BJ (cell line): Measurements from ENCODE around the gene SBNO2. TPM values are rescaled to one million over a fixed set of nuclear protein-coding genes. Genes with fewer than 3 reads are reported as not detected.

ENCODE experiments used
- CTCF ChIA-PET: fragments of 350-600 bp; formaldehyde crosslinking; extraction: SDS; loops from one replicate; lab custom pipeline; 2021; ENCODE audit warnings: antibody characterized with exemption, inconsistent platforms; lab: Yijun Ruan, JAX
- POLR2A ChIA-PET: fragments of 300-600 bp; sonication (Branson Sonifier 250); formaldehyde crosslinking; extraction: SDS; loops from one replicate; lab custom pipeline; 2021; ENCODE audit warnings: antibody characterized with exemption; lab: Charles Lee
- DNase-seq: peaks from one replicate; pipeline ENCODE4 v3.0.0-alpha.2; 2011; ENCODE audit warnings: low read depth
- H3K27me3 ChIP-seq: 2 replicates; pipeline ENCODE4 v1.6.0; 2011; ENCODE audit warnings: low read length; ENCODE audit not compliant: control insufficient read depth, insufficient read depth
- H3K36me3 ChIP-seq: 2 replicates; pipeline ENCODE4 v1.5.1; 2011; ENCODE audit warnings: low read length; ENCODE audit not compliant: control insufficient read depth, insufficient read depth
- H3K4me3 ChIP-seq: 2 replicates; pipeline ENCODE4 v1.5.1; 2011; ENCODE audit warnings: low read depth, mild to moderate bottlenecking, control low read depth, low read length
- polyA plus RNA-seq: library from polyadenylated mRNA; depleted of rRNA; stranded (reverse); fragments of >200 nt; gene quantifications from 2 replicates; pipeline ENCODE4 v1.2.3, GENCODE V29; 2011
- TF ChIP-seq, protein P1 (sequence below): IDR thresholded peaks from 2 replicates; pipeline ENCODE4 v1.5.1; 2011; ENCODE audit warnings: low read depth, mild to moderate bottlenecking, control low read depth, inconsistent platforms, low read length, moderate library complexity; ENCODE audit not compliant: insufficient read depth

Gene SBNO2
- polyA plus RNA-seq, 1 experiment = 26.1 TPM

DNA sequence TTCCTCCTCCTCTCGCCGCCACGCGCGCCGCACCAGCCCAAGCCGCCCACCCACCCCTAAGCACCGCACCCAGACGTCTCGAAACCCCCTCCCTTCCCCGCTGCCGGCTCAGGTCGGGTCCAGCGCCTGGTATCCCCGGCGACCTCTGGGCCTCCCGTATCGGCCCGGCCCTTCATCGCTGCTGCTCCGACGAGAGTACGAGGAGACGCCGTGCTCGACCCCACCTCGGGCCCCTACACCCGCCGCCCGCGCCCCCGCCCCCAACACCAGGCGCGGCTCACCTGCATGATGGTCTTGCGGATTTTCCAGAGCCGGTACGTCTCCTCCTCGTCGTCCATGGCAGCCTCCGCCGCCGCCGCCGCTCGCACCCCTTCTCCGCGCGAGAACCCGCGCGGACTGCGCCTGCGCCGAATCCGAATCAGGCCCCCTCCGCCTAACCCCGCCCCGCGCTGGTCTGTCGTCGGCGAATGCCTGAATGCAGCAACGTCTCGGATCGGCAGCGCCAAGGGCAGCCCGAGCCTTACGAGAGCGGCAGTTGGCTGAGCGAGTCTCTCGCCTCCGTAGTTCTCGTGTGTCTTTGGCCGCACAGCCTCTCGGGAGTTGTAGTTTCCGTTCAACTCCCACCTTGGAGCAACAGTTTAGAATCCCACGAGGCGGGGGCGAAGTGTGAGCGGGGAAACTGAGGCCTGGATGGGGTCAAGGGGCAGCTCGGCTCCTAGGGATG, 78.9 kb downstream of the SBNO2 start, which contains the start of gene POLR2E:
POLR2E (minus strand) TSS at position 398 of the 724 bp plus-strand sequence; CDS start at position 338, 60 bp downstream.
- Histone ChIP-seq H3K36me3 (peaks cover 15% of the 10 kb centered on the region), H3K27me3 (no peaks in the 10 kb centered on the region), H3K4me3 (peak within 1 kb of the TSS; percentile 99)
- POLR2A ChIA-PET = interaction anchor here (0.7 kb wide), 1 partner anchor 111 kb away, joined by 3 read pairs; no protein-coding TSS in a partner anchor
- CTCF ChIA-PET = interaction anchor here (0.7 kb wide), 1 partner anchor 234 kb away, joined by 3 read pairs; no protein-coding TSS in a partner anchor
- DNase-seq = peak; percentile 75
- TF ChIP-seq, protein P1, sequence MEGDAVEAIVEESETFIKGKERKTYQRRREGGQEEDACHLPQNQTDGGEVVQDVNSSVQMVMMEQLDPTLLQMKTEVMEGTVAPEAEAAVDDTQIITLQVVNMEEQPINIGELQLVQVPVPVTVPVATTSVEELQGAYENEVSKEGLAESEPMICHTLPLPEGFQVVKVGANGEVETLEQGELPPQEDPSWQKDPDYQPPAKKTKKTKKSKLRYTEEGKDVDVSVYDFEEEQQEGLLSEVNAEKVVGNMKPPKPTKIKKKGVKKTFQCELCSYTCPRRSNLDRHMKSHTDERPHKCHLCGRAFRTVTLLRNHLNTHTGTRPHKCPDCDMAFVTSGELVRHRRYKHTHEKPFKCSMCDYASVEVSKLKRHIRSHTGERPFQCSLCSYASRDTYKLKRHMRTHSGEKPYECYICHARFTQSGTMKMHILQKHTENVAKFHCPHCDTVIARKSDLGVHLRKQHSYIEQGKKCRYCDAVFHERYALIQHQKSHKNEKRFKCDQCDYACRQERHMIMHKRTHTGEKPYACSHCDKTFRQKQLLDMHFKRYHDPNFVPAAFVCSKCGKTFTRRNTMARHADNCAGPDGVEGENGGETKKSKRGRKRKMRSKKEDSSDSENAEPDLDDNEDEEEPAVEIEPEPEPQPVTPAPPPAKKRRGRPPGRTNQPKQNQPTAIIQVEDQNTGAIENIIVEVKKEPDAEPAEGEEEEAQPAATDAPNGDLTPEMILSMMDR = no peak

DNA sequence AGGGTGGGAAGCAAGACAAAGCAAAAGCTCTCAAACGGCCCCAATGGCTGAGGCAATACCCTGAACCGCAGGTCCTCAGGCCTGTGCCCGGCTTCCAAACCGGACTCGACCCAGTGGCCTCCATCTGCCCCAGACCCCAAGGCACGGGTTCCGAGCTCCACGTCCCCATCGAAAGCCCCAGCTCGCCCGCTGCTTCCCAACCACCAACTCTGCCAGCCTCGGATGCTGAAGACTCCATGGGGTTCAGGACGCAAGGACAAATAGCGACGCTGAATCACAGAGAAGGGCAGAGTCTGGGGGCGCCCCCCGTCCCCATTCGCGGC, 79.5 kb downstream of the SBNO2 start:
- Histone ChIP-seq H3K27me3 (no peaks in the 10 kb centered on the region), H3K4me3 (peak overlapping the region; percentile 99), H3K36me3 (peaks cover 16% of the 10 kb centered on the region)
- ChIA-PET POLR2A (interaction anchor here (0.6 kb wide), 1 partner anchor 42 kb away, joined by 3 read pairs; no protein-coding TSS in a partner anchor), CTCF (interaction anchor here (0.7 kb wide), 1 partner anchor 233 kb away, joined by 3 read pairs; no protein-coding TSS in a partner anchor)
- no peak for DNase-seq
- TF ChIP-seq, protein P1 = no peak

DNA sequence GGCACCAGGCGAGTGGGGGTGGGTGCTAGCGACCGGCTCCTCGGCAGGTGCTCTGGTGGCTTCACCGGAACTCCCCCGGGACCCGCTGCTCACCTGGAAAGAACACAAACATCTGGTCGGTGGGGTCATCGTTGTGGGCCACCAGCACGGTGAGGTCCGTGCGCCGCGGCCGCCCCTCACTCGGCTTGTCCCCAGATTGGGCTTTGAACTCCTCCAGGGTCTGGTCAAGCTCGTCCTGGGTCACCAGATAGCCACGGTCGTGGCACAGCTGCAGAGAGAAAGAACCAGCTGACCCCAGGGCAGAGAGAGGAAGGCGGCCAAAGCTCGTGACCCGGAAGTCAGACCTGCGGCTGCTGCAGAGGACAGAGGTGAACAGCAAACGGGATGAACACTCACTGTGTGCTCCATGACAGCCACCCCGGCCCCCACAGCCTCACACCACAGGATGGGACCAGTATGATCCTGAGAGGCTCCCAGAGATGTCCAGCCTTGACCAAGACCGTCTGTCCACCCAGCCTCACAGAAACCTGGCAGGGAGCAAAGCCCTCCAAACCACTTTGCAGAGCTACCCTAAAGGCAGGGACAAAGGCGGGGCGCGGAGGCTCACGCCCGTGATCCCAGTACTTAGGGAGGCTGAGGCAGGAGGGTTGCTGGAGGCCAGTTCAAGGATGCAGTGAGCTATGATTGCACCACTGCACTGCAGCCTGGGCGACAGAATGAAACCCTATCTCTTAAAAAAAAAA, 80.1 kb downstream of the SBNO2 start:
- Histone ChIP-seq H3K36me3 (peaks cover 21% of the 10 kb centered on the region), H3K27me3 (no peaks in the 10 kb centered on the region), H3K4me3 (peak overlapping the region; percentile 99)
- no peak for DNase-seq
- ChIA-PET POLR2A (interaction anchor here (0.6 to 0.7 kb wide), 2 partner anchors 41 to 68 kb away, joined by 3 read pairs; partner anchors contain the start of gene CNN2), CTCF (interaction anchor here (0.7 kb wide), 1 partner anchor 232 kb away, joined by 3 read pairs; no protein-coding TSS in a partner anchor)
- TF ChIP-seq, protein P1 = no peak

DNA sequence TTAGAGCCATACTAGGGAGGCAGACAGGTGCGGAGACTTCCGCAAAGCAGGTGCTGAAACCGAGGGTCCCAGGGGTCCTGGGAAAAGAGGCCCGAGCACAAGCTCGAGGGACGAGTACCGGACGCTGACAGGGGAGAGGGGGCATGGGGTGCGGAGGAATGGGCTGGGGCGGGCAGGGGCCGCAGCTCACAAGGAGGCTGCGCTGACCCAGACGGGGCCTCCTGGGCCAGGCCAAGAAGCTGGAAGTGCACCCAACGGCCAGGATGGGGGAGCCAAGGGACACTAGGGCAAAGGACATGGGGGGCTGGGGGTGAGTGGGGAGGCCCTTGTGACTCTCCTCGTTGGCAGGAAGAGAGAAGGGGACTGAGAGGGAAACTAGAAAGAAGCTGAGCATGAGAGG, 80.7 kb downstream of the SBNO2 start:
- ChIA-PET CTCF (no interaction called here), POLR2A (interaction anchor here (0.7 kb wide), 1 partner anchor 67 kb away, joined by 3 read pairs; the partner anchor contains the start of gene CNN2)
- TF ChIP-seq, protein P1 = no peak
- Histone ChIP-seq H3K27me3 (no peaks in the 10 kb centered on the region), H3K4me3 (no peak overlapping the region), H3K36me3 (peaks cover 28% of the 10 kb centered on the region)
- no peak for DNase-seq
